ENCODE measurements around the gene RALGPS2. TPM values are rescaled to one million over a fixed set of nuclear protein-coding genes. Genes with fewer than 3 reads are reported as not detected.

The RALGPS2 gene
- total and polyA plus RNA-seq, 2 of the 13 experiments (the other 11 are each of a cell fraction or from before 2014, with no cell fraction given) = 15.6 to 36.0 TPM

GRCh38 chr1:178916448-178917174 is 191.6 kb downstream of the RALGPS2 start (continued):
- TF ChIP-seq MLXIP (CRISPR knock-in tag; IDR thresholded peaks at IDR 0.05; ENCODE audit: borderline replicate concordance) (no peak), MEF2D (CRISPR knock-in tag; IDR thresholded peaks at IDR 0.05) (0 out of 2 replicates have a peak, but pooled peaks have one; percentile 29), TCF7 (IDR thresholded peaks at IDR 0.05; ENCODE audit: low read depth) (0 out of 2 replicates have a peak, but pooled peaks have one; percentile 19), TRIM24 (CRISPR knock-in tag; IDR thresholded peaks at IDR 0.05) (no peak), MTF1 (CRISPR knock-in tag; IDR thresholded peaks at IDR 0.05) (no peak), ISL2 (CRISPR knock-in tag; IDR thresholded peaks at IDR 0.05) (peak; percentile 72), PITX1 (CRISPR knock-in tag; IDR thresholded peaks at IDR 0.05) (peak; percentile 33; the same call in 1 of the 2 replicates), SP5 (CRISPR knock-in tag; IDR thresholded peaks at IDR 0.05; ENCODE audit: borderline replicate concordance, low read depth) (peak; percentile 13; the same call in 1 of the 2 replicates), NFIB (CRISPR knock-in tag; IDR thresholded peaks at IDR 0.05; ENCODE audit: borderline replicate concordance) (no peak), MED13 (CRISPR knock-in tag; IDR thresholded peaks at IDR 0.05) (peak; percentile 50; the same call in 1 of the 2 replicates), FOSL1 (CRISPR knock-in tag; IDR thresholded peaks at IDR 0.05; ENCODE audit: borderline replicate concordance) (no peak), RARA (CRISPR knock-in tag; IDR thresholded peaks at IDR 0.05) (peak; percentile 43; the same call in 1 of the 2 replicates), HOMEZ (CRISPR knock-in tag; IDR thresholded peaks at IDR 0.05; ENCODE audit: low read depth) (peak; percentile 62), SIX1 (CRISPR knock-in tag; IDR thresholded peaks at IDR 0.05; ENCODE audit: borderline replicate concordance) (peak; percentile 10; the same call in 1 of the 2 replicates), SOX6 (IDR thresholded peaks at IDR 0.05) (no peak), SOX6 (CRISPR knock-in tag; IDR thresholded peaks at IDR 0.05) (peak; percentile 88), LCORL (IDR thresholded peaks at IDR 0.05) (peak; percentile 86), LCORL (CRISPR knock-in tag; IDR thresholded peaks at IDR 0.05) (no peak; the same call in 1 of the 2 replicates), TBX2 (CRISPR knock-in tag; IDR thresholded peaks at IDR 0.05; ENCODE audit: borderline replicate concordance) (peak; percentile 49; the same call in 1 of the 2 replicates), ZNF75D (CRISPR knock-in tag; IDR thresholded peaks at IDR 0.05; ENCODE audit: borderline replicate concordance) (no peak), ZNF17 (CRISPR knock-in tag; IDR thresholded peaks at IDR 0.05) (no peak)
- TF ChIP-seq, protein P1, sequence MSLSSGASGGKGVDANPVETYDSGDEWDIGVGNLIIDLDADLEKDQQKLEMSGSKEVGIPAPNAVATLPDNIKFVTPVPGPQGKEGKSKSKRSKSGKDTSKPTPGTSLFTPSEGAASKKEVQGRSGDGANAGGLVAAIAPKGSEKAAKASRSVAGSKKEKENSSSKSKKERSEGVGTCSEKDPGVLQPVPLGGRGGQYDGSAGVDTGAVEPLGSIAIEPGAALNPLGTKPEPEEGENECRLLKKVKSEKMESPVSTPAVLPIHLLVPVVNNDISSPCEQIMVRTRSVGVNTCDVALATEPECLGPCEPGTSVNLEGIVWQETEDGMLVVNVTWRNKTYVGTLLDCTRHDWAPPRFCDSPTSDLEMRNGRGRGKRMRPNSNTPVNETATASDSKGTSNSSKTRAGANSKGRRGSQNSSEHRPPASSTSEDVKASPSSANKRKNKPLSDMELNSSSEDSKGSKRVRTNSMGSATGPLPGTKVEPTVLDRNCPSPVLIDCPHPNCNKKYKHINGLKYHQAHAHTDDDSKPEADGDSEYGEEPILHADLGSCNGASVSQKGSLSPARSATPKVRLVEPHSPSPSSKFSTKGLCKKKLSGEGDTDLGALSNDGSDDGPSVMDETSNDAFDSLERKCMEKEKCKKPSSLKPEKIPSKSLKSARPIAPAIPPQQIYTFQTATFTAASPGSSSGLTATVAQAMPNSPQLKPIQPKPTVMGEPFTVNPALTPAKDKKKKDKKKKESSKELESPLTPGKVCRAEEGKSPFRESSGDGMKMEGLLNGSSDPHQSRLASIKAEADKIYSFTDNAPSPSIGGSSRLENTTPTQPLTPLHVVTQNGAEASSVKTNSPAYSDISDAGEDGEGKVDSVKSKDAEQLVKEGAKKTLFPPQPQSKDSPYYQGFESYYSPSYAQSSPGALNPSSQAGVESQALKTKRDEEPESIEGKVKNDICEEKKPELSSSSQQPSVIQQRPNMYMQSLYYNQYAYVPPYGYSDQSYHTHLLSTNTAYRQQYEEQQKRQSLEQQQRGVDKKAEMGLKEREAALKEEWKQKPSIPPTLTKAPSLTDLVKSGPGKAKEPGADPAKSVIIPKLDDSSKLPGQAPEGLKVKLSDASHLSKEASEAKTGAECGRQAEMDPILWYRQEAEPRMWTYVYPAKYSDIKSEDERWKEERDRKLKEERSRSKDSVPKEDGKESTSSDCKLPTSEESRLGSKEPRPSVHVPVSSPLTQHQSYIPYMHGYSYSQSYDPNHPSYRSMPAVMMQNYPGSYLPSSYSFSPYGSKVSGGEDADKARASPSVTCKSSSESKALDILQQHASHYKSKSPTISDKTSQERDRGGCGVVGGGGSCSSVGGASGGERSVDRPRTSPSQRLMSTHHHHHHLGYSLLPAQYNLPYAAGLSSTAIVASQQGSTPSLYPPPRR (CRISPR knock-in tag; IDR thresholded peaks at IDR 0.05; ENCODE audit: borderline replicate concordance) = peak; percentile 32; the same call in 1 of the 2 replicates

Data from HepG2 (cell line).